Fibroblast of lung (primary cell): ENCODE data around the gene CHML.

ENCODE experiments used
- EZH2 ChIP-seq: IDR thresholded peaks from 2 replicates; pipeline ENCODE4 v1.5.1; 2012; ENCODE audit warnings: low read length, control low read depth, mild to moderate bottlenecking; ENCODE audit errors: missing control alignments
- TF ChIP-seq, protein P1 (sequence below), 2 donors: IDR thresholded peaks in 1 of 2; conservative IDR thresholded peaks in 1 of 2; 1 replicate in 1 of 2; 2 replicates in 1 of 2; pipeline ENCODE4 v1.5.1; 2011 to 2012; ENCODE audit warnings: low read length in 2 of 2, control low read depth in 1 of 2, inconsistent platforms in 1 of 2, low read depth in 1 of 2, mild to moderate bottlenecking in 1 of 2

DNA sequence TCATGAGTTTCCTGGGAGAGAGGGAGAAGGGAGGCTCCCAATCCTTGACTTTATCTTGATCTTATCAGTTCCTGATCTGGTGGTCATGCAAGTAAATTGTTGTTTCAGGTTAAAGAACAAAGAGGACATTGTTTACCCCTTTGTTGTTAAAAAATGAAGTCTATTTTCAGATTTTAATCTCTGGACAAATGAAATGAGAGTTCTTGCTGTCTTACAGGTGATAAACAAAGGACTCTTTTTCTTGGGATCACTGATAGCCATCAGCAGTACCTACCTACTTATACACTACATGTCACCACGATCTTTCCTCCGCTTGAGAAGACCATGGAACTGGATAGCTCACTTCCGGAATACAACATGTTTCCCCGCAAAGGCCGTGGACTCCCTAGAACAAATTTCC lies 48.4 kb downstream of the CHML start:
- TF ChIP-seq, protein P1, sequence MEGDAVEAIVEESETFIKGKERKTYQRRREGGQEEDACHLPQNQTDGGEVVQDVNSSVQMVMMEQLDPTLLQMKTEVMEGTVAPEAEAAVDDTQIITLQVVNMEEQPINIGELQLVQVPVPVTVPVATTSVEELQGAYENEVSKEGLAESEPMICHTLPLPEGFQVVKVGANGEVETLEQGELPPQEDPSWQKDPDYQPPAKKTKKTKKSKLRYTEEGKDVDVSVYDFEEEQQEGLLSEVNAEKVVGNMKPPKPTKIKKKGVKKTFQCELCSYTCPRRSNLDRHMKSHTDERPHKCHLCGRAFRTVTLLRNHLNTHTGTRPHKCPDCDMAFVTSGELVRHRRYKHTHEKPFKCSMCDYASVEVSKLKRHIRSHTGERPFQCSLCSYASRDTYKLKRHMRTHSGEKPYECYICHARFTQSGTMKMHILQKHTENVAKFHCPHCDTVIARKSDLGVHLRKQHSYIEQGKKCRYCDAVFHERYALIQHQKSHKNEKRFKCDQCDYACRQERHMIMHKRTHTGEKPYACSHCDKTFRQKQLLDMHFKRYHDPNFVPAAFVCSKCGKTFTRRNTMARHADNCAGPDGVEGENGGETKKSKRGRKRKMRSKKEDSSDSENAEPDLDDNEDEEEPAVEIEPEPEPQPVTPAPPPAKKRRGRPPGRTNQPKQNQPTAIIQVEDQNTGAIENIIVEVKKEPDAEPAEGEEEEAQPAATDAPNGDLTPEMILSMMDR (conservative IDR thresholded peaks at IDR 0.05 in 1 of 2, IDR thresholded peaks at IDR 0.05 in 1 of 2; ENCODE audit: low read depth in 1 of 2, low read length in 2 of 2): no peak
- no peak for TF ChIP-seq EZH2
